OCI-LY7 (cell line): Measurements from ENCODE around the gene NXPH1.

Source experiments
- CTCF ChIP-seq: fragments of 200-600 bp; sonication (generic); conservative IDR thresholded peaks from 2 replicates; pipeline ENCODE4 v1.5.1; 2014; ENCODE audit warnings: mild to moderate bottlenecking, antibody characterized with exemption, low read length, moderate library complexity, mixed read lengths
- EZH2phosphoT487 ChIP-seq: fragments of 200-600 bp; sonication (generic); IDR thresholded peaks from 2 replicates; pipeline ENCODE4 v1.6.1; 2018; ENCODE audit warnings: low read depth, borderline replicate concordance, mild to moderate bottlenecking, mixed run types, antibody characterized with exemption, low read length, moderate library complexity, mixed read lengths

GRCh38 chr7:8516976-8517375 lies 83.6 kb downstream of the NXPH1 start:
- TF ChIP-seq CTCF (no peak), EZH2phosphoT487 (no peak)
